T-helper 1 cell treated with Interleukin-12 subunit alpha and Interleukin-12 subunit beta and Interleukin-4 antibody, amounts not matched to agents 30 μg/mL and 1 μg/mL, for 36 hours (primary cell): ENCODE results near the gene TMEM132A.

Source experiments
- H3K27ac Mint-ChIP-seq: one replicate; pipeline ENCODE4 v1.8.0; 2021; ENCODE audit warnings: mild to moderate bottlenecking, mixed read lengths
- H3K27me3 Mint-ChIP-seq: one replicate; pipeline ENCODE4 v1.8.0; 2021; ENCODE audit warnings: low read depth, mixed read lengths
- H3K36me3 Mint-ChIP-seq: one replicate; pipeline ENCODE4 v1.8.0; 2021; ENCODE audit warnings: low read depth, mixed read lengths
- H3K4me1 Mint-ChIP-seq: one replicate; pipeline ENCODE4 v1.8.0; 2021; ENCODE audit warnings: low read depth, mixed read lengths
- H3K4me3 Mint-ChIP-seq: one replicate; pipeline ENCODE4 v1.8.0; 2021; ENCODE audit warnings: mild to moderate bottlenecking, moderate library complexity, mixed read lengths
- H3K9me3 Mint-ChIP-seq: one replicate; pipeline ENCODE4 v1.8.0; 2021; ENCODE audit warnings: mixed read lengths

Gene TMEM132A

GRCh38 chr11:60912851-60913528 lies 11.3 kb upstream of the TMEM132A start:
- Mint-ChIP-seq H3K4me3 (peak overlapping the region; percentile 96), H3K36me3 (peaks cover 4% of the 10 kb centered on the region), H3K27ac (peak overlapping the region; percentile 95), H3K4me1 (peaks cover 43% of the 10 kb centered on the region), H3K27me3 (peaks cover 9% of the 10 kb centered on the region), H3K9me3 (no peaks in the 10 kb centered on the region)

- Mint-ChIP-seq H3K27me3 (peaks cover 6% of the 10 kb centered on the region), H3K4me1 (peaks cover 43% of the 10 kb centered on the region), H3K4me3 (peak within 1 kb of the TSS; percentile 96), H3K9me3 (no peaks in the 10 kb centered on the region), H3K27ac (peak within 1 kb of the TSS; percentile 95), H3K36me3 (peaks cover 6% of the 10 kb centered on the region)
Observed at GRCh38 chr11:60913793-60914632, 10.2 kb upstream of the TMEM132A start, which contains the start of gene TMEM109. Gene TMEM109 (plus strand): TSS chr11:60914158. CDS start chr11:60919694, 5,536 bp downstream.

GRCh38 chr11:60914633-60915247 lies 9.5 kb upstream of the TMEM132A start:
- no peaks in the 10 kb centered on the region for H3K27me3 Mint-ChIP-seq
- peak overlapping the region; percentile 96 for H3K4me3 Mint-ChIP-seq
- no peaks in the 10 kb centered on the region for H3K9me3 Mint-ChIP-seq
- peaks cover 10% of the 10 kb centered on the region for H3K36me3 Mint-ChIP-seq
- H3K4me1 Mint-ChIP-seq = peaks cover 43% of the 10 kb centered on the region
- peak overlapping the region; percentile 84 for H3K27ac Mint-ChIP-seq

GRCh38 chr11:60915248-60915914 lies 8.9 kb upstream of the TMEM132A start:
- H3K9me3 Mint-ChIP-seq = no peaks in the 10 kb centered on the region
- peaks cover 43% of the 10 kb centered on the region for H3K4me1 Mint-ChIP-seq
- no peaks in the 10 kb centered on the region for H3K27me3 Mint-ChIP-seq
- peaks cover 15% of the 10 kb centered on the region for H3K36me3 Mint-ChIP-seq
- peak overlapping the region; percentile 84 for H3K27ac Mint-ChIP-seq
- H3K4me3 Mint-ChIP-seq = peak overlapping the region; percentile 96

GRCh38 chr11:60916669-60917206 lies 7.5 kb upstream of the TMEM132A start:
- no peak overlapping the region for H3K27ac Mint-ChIP-seq

GRCh38 chr11:60917267-60917666 lies 7.0 kb upstream of the TMEM132A start:
- Mint-ChIP-seq H3K4me3 (no peak overlapping the region), H3K36me3 (peaks cover 26% of the 10 kb centered on the region), H3K9me3 (no peaks in the 10 kb centered on the region), H3K27ac (no peak overlapping the region), H3K4me1 (peaks cover 32% of the 10 kb centered on the region), H3K27me3 (no peaks in the 10 kb centered on the region)

More at GRCh38 chr11:60916669-60917206, 7.5 kb upstream of the TMEM132A start:
- peaks cover 23% of the 10 kb centered on the region for H3K36me3 Mint-ChIP-seq
- H3K27me3 Mint-ChIP-seq = no peaks in the 10 kb centered on the region
- no peaks in the 10 kb centered on the region for H3K9me3 Mint-ChIP-seq
- H3K4me1 Mint-ChIP-seq = peaks cover 37% of the 10 kb centered on the region
- H3K4me3 Mint-ChIP-seq = peak overlapping the region; percentile 19

- H3K4me1 Mint-ChIP-seq = peaks cover 27% of the 10 kb centered on the region
- no peaks in the 10 kb centered on the region for H3K9me3 Mint-ChIP-seq
- peaks cover 32% of the 10 kb centered on the region for H3K36me3 Mint-ChIP-seq
- no peak overlapping the region for H3K4me3 Mint-ChIP-seq
- no peak overlapping the region for H3K27ac Mint-ChIP-seq
- H3K27me3 Mint-ChIP-seq = no peaks in the 10 kb centered on the region
Observed at GRCh38 chr11:60918251-60918938, 5.9 kb upstream of the TMEM132A start.

- peaks cover 33% of the 10 kb centered on the region for H3K36me3 Mint-ChIP-seq
- no peak overlapping the region for H3K4me3 Mint-ChIP-seq
Observed at GRCh38 chr11:60918939-60919265, 5.4 kb upstream of the TMEM132A start.

GRCh38 chr11:60919320-60919719 lies 4.9 kb upstream of the TMEM132A start:
- Mint-ChIP-seq H3K4me1 (peaks cover 24% of the 10 kb centered on the region), H3K27me3 (peaks cover 4% of the 10 kb centered on the region), H3K9me3 (no peaks in the 10 kb centered on the region), H3K27ac (no peak overlapping the region), H3K4me3 (no peak overlapping the region), H3K36me3 (peaks cover 33% of the 10 kb centered on the region)

More at GRCh38 chr11:60918939-60919265, 5.4 kb upstream of the TMEM132A start:
- Mint-ChIP-seq H3K4me1 (peaks cover 23% of the 10 kb centered on the region), H3K9me3 (no peaks in the 10 kb centered on the region), H3K27ac (no peak overlapping the region), H3K27me3 (peaks cover 1% of the 10 kb centered on the region)

GRCh38 chr11:60919956-60920355 lies 4.3 kb upstream of the TMEM132A start:
- Mint-ChIP-seq H3K27ac (no peak overlapping the region), H3K36me3 (peaks cover 33% of the 10 kb centered on the region), H3K9me3 (no peaks in the 10 kb centered on the region), H3K27me3 (peaks cover 4% of the 10 kb centered on the region), H3K4me3 (no peak overlapping the region), H3K4me1 (peaks cover 22% of the 10 kb centered on the region)

- H3K27me3 Mint-ChIP-seq = peaks cover 17% of the 10 kb centered on the region
- H3K27ac Mint-ChIP-seq = no peak overlapping the region
- H3K4me1 Mint-ChIP-seq = peaks cover 21% of the 10 kb centered on the region
- no peak overlapping the region for H3K4me3 Mint-ChIP-seq
- H3K9me3 Mint-ChIP-seq = no peaks in the 10 kb centered on the region
- H3K36me3 Mint-ChIP-seq = peaks cover 31% of the 10 kb centered on the region
Observed at GRCh38 chr11:60921259-60921658, 3.0 kb upstream of the TMEM132A start.

- peaks cover 18% of the 10 kb centered on the region for H3K4me1 Mint-ChIP-seq
- H3K9me3 Mint-ChIP-seq = no peaks in the 10 kb centered on the region
- peaks cover 31% of the 10 kb centered on the region for H3K36me3 Mint-ChIP-seq
- H3K27me3 Mint-ChIP-seq = peaks cover 23% of the 10 kb centered on the region
- no peak overlapping the region for H3K27ac Mint-ChIP-seq
- H3K4me3 Mint-ChIP-seq = no peak overlapping the region
Observed at GRCh38 chr11:60921777-60922335, 2.4 kb upstream of the TMEM132A start.

- Mint-ChIP-seq H3K4me3 (no peak overlapping the region), H3K4me1 (peaks cover 14% of the 10 kb centered on the region), H3K36me3 (peaks cover 29% of the 10 kb centered on the region), H3K9me3 (no peaks in the 10 kb centered on the region), H3K27me3 (peaks cover 31% of the 10 kb centered on the region), H3K27ac (no peak overlapping the region)
Observed at GRCh38 chr11:60922906-60923305, 1.4 kb upstream of the TMEM132A start.
